ENCODE data around the gene VAT1L. TPM values are rescaled to one million over a fixed set of nuclear protein-coding genes. Genes with fewer than 3 reads are reported as not detected.

The VAT1L gene
- total RNA-seq, 2 donors from 2014 or later: not detected

GRCh38 chr16:77898671-77899211 lies 110.4 kb downstream of the VAT1L start:
- H3K36me3 Mint-ChIP-seq (ENCODE audit: low read depth): peaks cover 2% of the 10 kb centered on the region
- no peak for ATAC-seq
- H3K4me3 Mint-ChIP-seq: no peak overlapping the region
- DNase-seq: no peak
- no peak overlapping the region for H3K27ac Mint-ChIP-seq
- no peaks in the 10 kb centered on the region for H3K4me1 Mint-ChIP-seq
- peaks cover 21% of the 10 kb centered on the region for H3K27me3 Mint-ChIP-seq
- no peaks in the 10 kb centered on the region for H3K9me3 ChIP-seq (ENCODE audit: control insufficient read depth, low read length, poor library complexity, severe bottlenecking)

- no peaks in the 10 kb centered on the region for H3K4me1 Mint-ChIP-seq
- no peak overlapping the region for H3K27ac Mint-ChIP-seq
- ATAC-seq (no peak), DNase-seq (no peak)
- H3K9me3 ChIP-seq (ENCODE audit: control insufficient read depth, low read length, poor library complexity, severe bottlenecking): no peaks in the 10 kb centered on the region
- H3K36me3 Mint-ChIP-seq (ENCODE audit: low read depth): peaks cover 2% of the 10 kb centered on the region
- H3K4me3 Mint-ChIP-seq: no peak overlapping the region
- peaks cover 18% of the 10 kb centered on the region for H3K27me3 Mint-ChIP-seq
These were observed 111.1 kb downstream of the VAT1L start for GRCh38 chr16:77899416-77899815.

- Mint-ChIP-seq H3K4me1 (no peaks in the 10 kb centered on the region), H3K27ac (no peak overlapping the region), H3K4me3 (no peak overlapping the region), H3K27me3 (peaks cover 23% of the 10 kb centered on the region), H3K36me3 (ENCODE audit: low read depth) (peaks cover 2% of the 10 kb centered on the region)
- no peak for DNase-seq
- H3K9me3 ChIP-seq (ENCODE audit: control insufficient read depth, low read length, poor library complexity, severe bottlenecking): no peaks in the 10 kb centered on the region
- no peak for ATAC-seq
These were observed 117.1 kb downstream of the VAT1L start for GRCh38 chr16:77905374-77905920.

- no peaks in the 10 kb centered on the region for H3K36me3 Mint-ChIP-seq (ENCODE audit: low read depth)
- H3K4me1 Mint-ChIP-seq: no peaks in the 10 kb centered on the region
- no peaks in the 10 kb centered on the region for H3K9me3 ChIP-seq (ENCODE audit: control insufficient read depth, low read length, poor library complexity, severe bottlenecking)
- H3K4me3 Mint-ChIP-seq: no peak overlapping the region
- DNase-seq: no peak
- H3K27ac Mint-ChIP-seq: no peak overlapping the region
- no peak for ATAC-seq
- peaks cover 17% of the 10 kb centered on the region for H3K27me3 Mint-ChIP-seq
These were observed 121.7 kb downstream of the VAT1L start for GRCh38 chr16:77910021-77910420.

GRCh38 chr16:77912617-77913016 lies 124.3 kb downstream of the VAT1L start:
- Mint-ChIP-seq H3K4me1 (no peaks in the 10 kb centered on the region), H3K27ac (no peak overlapping the region), H3K27me3 (no peaks in the 10 kb centered on the region), H3K36me3 (ENCODE audit: low read depth) (no peaks in the 10 kb centered on the region), H3K4me3 (no peak overlapping the region)
- no peak for DNase-seq
- H3K9me3 ChIP-seq (ENCODE audit: control insufficient read depth, low read length, poor library complexity, severe bottlenecking): no peaks in the 10 kb centered on the region
- no peak for ATAC-seq

- ATAC-seq: no peak
- no peak for DNase-seq
- H3K4me3 Mint-ChIP-seq: no peak overlapping the region
- H3K27me3 Mint-ChIP-seq: peaks cover 6% of the 10 kb centered on the region
- no peaks in the 10 kb centered on the region for H3K36me3 Mint-ChIP-seq (ENCODE audit: low read depth)
- H3K27ac Mint-ChIP-seq: no peak overlapping the region
- H3K9me3 ChIP-seq (ENCODE audit: control insufficient read depth, low read length, poor library complexity, severe bottlenecking): no peaks in the 10 kb centered on the region
- H3K4me1 Mint-ChIP-seq: no peaks in the 10 kb centered on the region
These were observed 125.4 kb downstream of the VAT1L start for GRCh38 chr16:77913738-77914253.

- DNase-seq (no peak), ATAC-seq (no peak)
- no peaks in the 10 kb centered on the region for H3K4me1 Mint-ChIP-seq
- no peak overlapping the region for H3K4me3 Mint-ChIP-seq
- peaks cover 17% of the 10 kb centered on the region for H3K27me3 Mint-ChIP-seq
- no peaks in the 10 kb centered on the region for H3K9me3 ChIP-seq (ENCODE audit: control insufficient read depth, low read length, poor library complexity, severe bottlenecking)
- no peak overlapping the region for H3K27ac Mint-ChIP-seq
- no peaks in the 10 kb centered on the region for H3K36me3 Mint-ChIP-seq (ENCODE audit: low read depth)
These were observed 127.7 kb downstream of the VAT1L start for GRCh38 chr16:77916111-77916510.

GRCh38 chr16:77917971-77918370 lies 129.6 kb downstream of the VAT1L start:
- H3K27ac Mint-ChIP-seq: no peak overlapping the region
- DNase-seq (no peak), ATAC-seq (no peak)
- H3K27me3 Mint-ChIP-seq: peaks cover 35% of the 10 kb centered on the region
- H3K9me3 ChIP-seq (ENCODE audit: control insufficient read depth, low read length, poor library complexity, severe bottlenecking): no peaks in the 10 kb centered on the region
- no peaks in the 10 kb centered on the region for H3K36me3 Mint-ChIP-seq (ENCODE audit: low read depth)
- no peak overlapping the region for H3K4me3 Mint-ChIP-seq
- H3K4me1 Mint-ChIP-seq: no peaks in the 10 kb centered on the region

- Mint-ChIP-seq H3K4me1 (no peaks in the 10 kb centered on the region), H3K4me3 (no peak overlapping the region), H3K27me3 (peaks cover 46% of the 10 kb centered on the region), H3K27ac (no peak overlapping the region), H3K36me3 (ENCODE audit: low read depth) (no peaks in the 10 kb centered on the region)
- DNase-seq (no peak), ATAC-seq (no peak)
- no peaks in the 10 kb centered on the region for H3K9me3 ChIP-seq (ENCODE audit: control insufficient read depth, low read length, poor library complexity, severe bottlenecking)
These were observed 130.7 kb downstream of the VAT1L start for GRCh38 chr16:77918809-77919707.

GRCh38 chr16:77919761-77920415 lies 131.5 kb downstream of the VAT1L start:
- Mint-ChIP-seq H3K4me3 (no peak overlapping the region), H3K4me1 (no peaks in the 10 kb centered on the region), H3K27me3 (peaks cover 52% of the 10 kb centered on the region), H3K36me3 (ENCODE audit: low read depth) (no peaks in the 10 kb centered on the region), H3K27ac (no peak overlapping the region)
- no peak for DNase-seq
- no peak for ATAC-seq
- H3K9me3 ChIP-seq (ENCODE audit: control insufficient read depth, low read length, poor library complexity, severe bottlenecking): no peaks in the 10 kb centered on the region

- no peaks in the 10 kb centered on the region for H3K36me3 Mint-ChIP-seq (ENCODE audit: low read depth)
- no peaks in the 10 kb centered on the region for H3K4me1 Mint-ChIP-seq
- H3K27me3 Mint-ChIP-seq: peaks cover 57% of the 10 kb centered on the region
- ATAC-seq (no peak), DNase-seq (no peak)
- no peak overlapping the region for H3K4me3 Mint-ChIP-seq
- H3K27ac Mint-ChIP-seq: no peak overlapping the region
- no peaks in the 10 kb centered on the region for H3K9me3 ChIP-seq (ENCODE audit: control insufficient read depth, low read length, poor library complexity, severe bottlenecking)
These were observed 132.6 kb downstream of the VAT1L start for GRCh38 chr16:77920984-77921383.

GRCh38 chr16:77922228-77922754 lies 133.9 kb downstream of the VAT1L start:
- H3K27ac Mint-ChIP-seq: no peak overlapping the region
- DNase-seq (no peak), ATAC-seq (no peak)
- H3K4me1 Mint-ChIP-seq: no peaks in the 10 kb centered on the region
- peaks cover 57% of the 10 kb centered on the region for H3K27me3 Mint-ChIP-seq
- no peaks in the 10 kb centered on the region for H3K9me3 ChIP-seq (ENCODE audit: control insufficient read depth, low read length, poor library complexity, severe bottlenecking)
- H3K36me3 Mint-ChIP-seq (ENCODE audit: low read depth): no peaks in the 10 kb centered on the region
- no peak overlapping the region for H3K4me3 Mint-ChIP-seq

GRCh38 chr16:77925531-77925930 lies 137.2 kb downstream of the VAT1L start:
- ATAC-seq: no peak
- H3K4me1 Mint-ChIP-seq: no peaks in the 10 kb centered on the region
- H3K4me3 Mint-ChIP-seq: no peak overlapping the region
- no peaks in the 10 kb centered on the region for H3K9me3 ChIP-seq (ENCODE audit: control insufficient read depth, low read length, poor library complexity, severe bottlenecking)
- H3K36me3 Mint-ChIP-seq (ENCODE audit: low read depth): no peaks in the 10 kb centered on the region
- no peak overlapping the region for H3K27ac Mint-ChIP-seq
- no peak for DNase-seq
- peaks cover 54% of the 10 kb centered on the region for H3K27me3 Mint-ChIP-seq

Measured in T-helper 17 cell (primary cell).